Suprapubic skin (tissue), 4 donors: ENCODE results near the gene DIABLO.

Experiments
- EP300 ChIP-seq: sonication (generic); formaldehyde crosslinking; IDR thresholded peaks from one replicate; pipeline ENCODE4 v1.6.1; 2017; ENCODE audit warnings: antibody characterized with exemption
- POLR2A ChIP-seq, 2 donors: fragments of 450-650 bp; IDR thresholded peaks; one replicate each; pipeline ENCODE4 v1.6.1; 2017; ENCODE audit warnings: antibody characterized with exemption in 2 of 2, mild to moderate bottlenecking in 2 of 2, moderate library complexity in 2 of 2
- POLR2AphosphoS5 ChIP-seq, 3 donors: sonication (generic); formaldehyde crosslinking; IDR thresholded peaks; one replicate each; pipeline ENCODE4 v1.6.1; 2017; ENCODE audit warnings: antibody characterized with exemption in 3 of 3
- TF ChIP-seq, protein P1 (sequence below), 2 donors: fragments of 200-600 bp in 1 of 2; fragments of 450-650 bp in 1 of 2; sonication (generic) in 1 of 2; IDR thresholded peaks; one replicate each; pipeline ENCODE4 v1.5.1; 2016 to 2019; ENCODE audit warnings: antibody characterized with exemption in 2 of 2, mild to moderate bottlenecking in 1 of 2, moderate library complexity in 1 of 2

DNA sequence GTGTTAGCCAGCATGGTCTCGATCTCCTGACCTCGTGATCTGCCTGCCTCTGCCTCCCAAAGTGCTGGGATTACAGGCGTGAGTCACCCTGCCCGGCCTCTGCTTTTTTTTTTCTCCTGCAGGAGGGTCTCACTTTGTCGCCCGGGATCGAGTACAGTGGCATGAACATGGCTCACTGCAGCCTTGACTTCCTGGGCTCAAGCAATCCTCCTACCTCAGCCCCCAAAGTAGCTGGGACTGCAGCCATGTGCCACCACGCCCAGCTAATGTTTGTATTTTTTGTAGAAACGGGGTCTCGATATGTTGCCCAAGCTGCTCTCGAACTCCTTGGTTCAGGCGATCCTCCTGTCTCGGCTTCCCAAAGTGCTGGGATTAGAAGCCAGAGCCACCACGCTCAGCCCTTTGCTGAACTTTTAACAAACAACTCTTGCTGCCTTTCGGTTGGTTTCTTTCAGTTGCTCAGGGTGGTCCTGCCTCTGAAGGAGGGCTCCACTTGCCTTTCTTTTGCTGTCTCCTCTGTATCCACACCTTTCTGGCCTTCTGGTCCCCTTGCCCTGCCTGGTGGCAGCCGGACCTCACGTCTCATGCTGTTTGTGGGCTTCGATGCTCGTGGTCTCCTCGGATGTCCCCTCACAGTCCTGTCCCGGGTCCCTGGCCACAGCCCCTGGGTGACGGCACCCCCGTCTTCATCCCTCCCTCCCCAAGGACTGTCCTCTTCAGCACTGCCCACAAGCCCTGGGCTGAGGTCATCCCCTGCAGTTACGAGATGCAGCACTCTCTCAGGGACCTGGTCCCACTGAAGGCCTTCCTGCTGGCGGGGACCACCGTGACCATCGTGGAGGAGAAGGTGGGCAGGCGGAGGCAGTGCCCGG lies 26.1 kb downstream of the DIABLO start:
- TF ChIP-seq, protein P1, sequence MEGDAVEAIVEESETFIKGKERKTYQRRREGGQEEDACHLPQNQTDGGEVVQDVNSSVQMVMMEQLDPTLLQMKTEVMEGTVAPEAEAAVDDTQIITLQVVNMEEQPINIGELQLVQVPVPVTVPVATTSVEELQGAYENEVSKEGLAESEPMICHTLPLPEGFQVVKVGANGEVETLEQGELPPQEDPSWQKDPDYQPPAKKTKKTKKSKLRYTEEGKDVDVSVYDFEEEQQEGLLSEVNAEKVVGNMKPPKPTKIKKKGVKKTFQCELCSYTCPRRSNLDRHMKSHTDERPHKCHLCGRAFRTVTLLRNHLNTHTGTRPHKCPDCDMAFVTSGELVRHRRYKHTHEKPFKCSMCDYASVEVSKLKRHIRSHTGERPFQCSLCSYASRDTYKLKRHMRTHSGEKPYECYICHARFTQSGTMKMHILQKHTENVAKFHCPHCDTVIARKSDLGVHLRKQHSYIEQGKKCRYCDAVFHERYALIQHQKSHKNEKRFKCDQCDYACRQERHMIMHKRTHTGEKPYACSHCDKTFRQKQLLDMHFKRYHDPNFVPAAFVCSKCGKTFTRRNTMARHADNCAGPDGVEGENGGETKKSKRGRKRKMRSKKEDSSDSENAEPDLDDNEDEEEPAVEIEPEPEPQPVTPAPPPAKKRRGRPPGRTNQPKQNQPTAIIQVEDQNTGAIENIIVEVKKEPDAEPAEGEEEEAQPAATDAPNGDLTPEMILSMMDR (IDR thresholded peaks at IDR 0.05): no peak
- TF ChIP-seq POLR2A (IDR thresholded peaks at IDR 0.05) (no peak), POLR2AphosphoS5 (IDR thresholded peaks at IDR 0.05) (no peak), EP300 (no peak)
